ENCODE results near the gene CXCR5. TPM values are rescaled to one million over a fixed set of nuclear protein-coding genes. Genes with fewer than 3 reads are reported as not detected.

CXCR5 gene
- total and polyA plus RNA-seq, 10 of the 15 experiments (the other 5 are each of a cell fraction or from before 2014, with no cell fraction given) = 0.03 to 0.63 (median 0.25) TPM

DNA sequence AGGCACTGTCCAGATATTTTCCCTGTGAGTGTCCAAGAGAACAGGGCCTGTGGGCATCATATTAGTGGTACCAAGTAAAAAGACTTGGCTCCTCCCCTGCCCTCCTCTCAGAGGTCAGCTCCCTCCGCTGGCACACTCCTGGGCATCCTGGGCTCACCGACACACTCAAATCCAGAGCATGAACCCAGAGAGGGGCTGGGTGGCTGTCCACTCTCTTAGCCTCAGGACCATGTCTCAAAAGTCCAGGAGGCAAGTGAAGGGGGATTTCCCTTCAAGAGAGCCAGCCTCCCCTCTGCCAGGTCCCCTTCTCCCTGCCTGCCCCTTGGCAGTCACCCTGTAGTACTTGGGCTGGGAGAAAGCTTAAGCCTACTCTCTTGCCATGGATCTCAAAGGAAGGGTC, 31.7 kb downstream of the CXCR5 start:
- Histone ChIP-seq H3K4me1 (ENCODE audit: control insufficient read depth, insufficient read depth, low read length) (peaks cover 51% of the 10 kb centered on the region), H2AFZ (ENCODE audit: control insufficient read depth, low read depth, low read length) (no peak overlapping the region), H3K9ac (ENCODE audit: control insufficient read depth, insufficient read depth, low read length) (no peak overlapping the region), H4K20me1 (ENCODE audit: control insufficient read depth, insufficient read depth) (no peaks in the 10 kb centered on the region), H3K79me2 (ENCODE audit: control insufficient read depth, insufficient read depth, low read length) (peaks cover 4% of the 10 kb centered on the region; the same call in 1 of the 2 replicates), H3K36me3 (ENCODE audit: control insufficient read depth in 2 of 2, insufficient read depth in 2 of 2, low read length in 1 of 2) (no peaks in the 10 kb centered on the region), H3K4me2 (ENCODE audit: control insufficient read depth, insufficient read depth) (peak overlapping the region; percentile 80), H3K27me3 (replicated peaks in 1 of 2; ENCODE audit: control insufficient read depth in 2 of 2, insufficient read depth in 2 of 2, low read length in 1 of 2) (no peaks in the 10 kb centered on the region), H3K27ac (ENCODE audit: control insufficient read depth, insufficient read depth) (peak overlapping the region; percentile 19), H3K9me3 (replicated peaks; ENCODE audit: control insufficient read depth, insufficient read depth, low read length) (no peaks in the 10 kb centered on the region), H3K4me3 (peak overlapping the region; percentile 46; the same call in 1 of the 2 replicates)
- FAIRE-seq = no peak
- ChIA-PET POLR2A (interaction anchor here (0.5 to 9.3 kb wide), 4 partner anchors 10 to 105 kb away, joined by 3 to 105 read pairs (median 21); partner anchors contain the start of gene BCL9L), CTCF (interaction anchor here (0.8 to 13.2 kb wide), 2 partner anchors 12 to 226 kb away, joined by 3 to 330 read pairs; partner anchors contain the start of gene BCL9L), RAD21 (ENCODE audit: unreplicated experiment) (interaction anchor here (4.0 to 9.9 kb wide), 2 partner anchors 11 to 16 kb away, joined by 8 to 169 read pairs; partner anchors contain the start of gene BCL9L), SMC1A (ENCODE audit: uncharacterized antibody, unreplicated experiment) (interaction anchor here (0.6 to 10.3 kb wide), 3 partner anchors 13 to 280 kb away, joined by 3 to 185 read pairs (median 5); partner anchors contain the start of gene BCL9L)
- no peak for TF ChIP-seq ASH2L (IDR thresholded peaks at IDR 0.05; ENCODE audit: borderline replicate concordance, low read depth)
- TF ChIP-seq NFXL1 (IDR thresholded peaks at IDR 0.05; ENCODE audit: borderline replicate concordance) = no peak
- TF ChIP-seq ZNF622 (IDR thresholded peaks at IDR 0.05) = no peak
- TF ChIP-seq MXI1 (IDR thresholded peaks at IDR 0.05; ENCODE audit: low read depth, low read length) = 0 out of 2 replicates have a peak, but pooled peaks have one; percentile 19
- no TSS peak for BruUV-seq (replicated peaks)
- WGBS (ENCODE audit: insufficient coverage, insufficient replicate concordance, low lambda C conversion rate, missing lambda C conversion rate) = 93% methylated on average over 2 of the region's 2 CpGs
- ATAC-seq = no peak
- no peak for DNase-seq (ENCODE audit: low read depth, low spot score)
- intact Hi-C loops (cut with micrococcal nuclease; ENCODE audit: unreplicated experiment) (no loop called here), in situ Hi-C loops (cut with MboI) (no loop called here)
